H1 (cell line): ENCODE measurements around the gene ZNF823. TPM values are rescaled to one million over a fixed set of nuclear protein-coding genes. Genes with fewer than 3 reads are reported as not detected.

ENCODE experiments used
- CREB1 ChIP-seq: IDR thresholded peaks from 2 replicates; pipeline ENCODE4 v1.6.1; 2012; ENCODE audit warnings: inconsistent platforms
- MAX ChIP-seq: IDR thresholded peaks from 2 replicates; pipeline ENCODE4 v1.6.1; 2012; ENCODE audit warnings: inconsistent platforms
- NANOG ChIP-seq: IDR thresholded peaks from 2 replicates; pipeline ENCODE4 v1.6.1; 2011; ENCODE audit warnings: low read length, low read depth, mild to moderate bottlenecking, inconsistent platforms; ENCODE audit not compliant: insufficient read depth, poor library complexity, severe bottlenecking
- POLR2A ChIP-seq, 2 experiments: IDR thresholded peaks; 1 replicate in 1 of 2; 2 replicates in 1 of 2; pipeline ENCODE4 v1.6.1; 2011; ENCODE audit warnings: low read depth in 2 of 2, low read length in 2 of 2, mild to moderate bottlenecking in 2 of 2; ENCODE audit errors: control extremely low read depth in 1 of 2
- YY1 ChIP-seq: IDR thresholded peaks from 2 replicates; pipeline ENCODE4 v1.6.1; 2011; ENCODE audit warnings: low read depth, mild to moderate bottlenecking, low read length
- ZNF274 ChIP-seq: IDR thresholded peaks from 2 replicates; pipeline ENCODE4 v1.7.0; 2012; ENCODE audit warnings: low read length, borderline replicate concordance; ENCODE audit errors: extremely low read depth
- polyA plus RNA-seq, 7 experiments: library from polyadenylated mRNA; depleted of rRNA in 3 of 7; stranded (reverse) in 5 of 7; unstranded in 2 of 7; fragments of >200 nt in 5 of 7; fragments of 200-250 nt in 2 of 7; gene quantifications; 1 replicate in 5 of 7; 2 replicates in 1 of 7; 4 replicates in 1 of 7; pipeline versions ENCODE4 v1.2.1 to v1.2.3, GENCODE V29; 2011 to 2013; ENCODE audit warnings: missing spikeins in 2 of 7, mixed read lengths in 2 of 7
- total RNA-seq: library from RNA; stranded (reverse); fragmentation: NEBNext Ultra II Directional; extraction: Animal tissue kit (Norgen Biotek cat#: 25700); gene quantifications from 2 replicates; pipeline ENCODE4 v1.2.1, GENCODE V29; 2021
- TF ChIP-seq, protein P1 (sequence below): fragments of 300-600 bp; sonication (generic); IDR thresholded peaks from 2 replicates; pipeline ENCODE4 v1.7.1; 2012; ENCODE audit warnings: low read length, moderate library complexity, mild to moderate bottlenecking, inconsistent platforms; ENCODE audit not compliant: insufficient replicate concordance

ZNF823 gene
- total and polyA plus RNA-seq, 2 of the 8 experiments (the other 6 are each of a cell fraction or from before 2014, with no cell fraction given), result 0.73 to 2.4 TPM

DNA sequence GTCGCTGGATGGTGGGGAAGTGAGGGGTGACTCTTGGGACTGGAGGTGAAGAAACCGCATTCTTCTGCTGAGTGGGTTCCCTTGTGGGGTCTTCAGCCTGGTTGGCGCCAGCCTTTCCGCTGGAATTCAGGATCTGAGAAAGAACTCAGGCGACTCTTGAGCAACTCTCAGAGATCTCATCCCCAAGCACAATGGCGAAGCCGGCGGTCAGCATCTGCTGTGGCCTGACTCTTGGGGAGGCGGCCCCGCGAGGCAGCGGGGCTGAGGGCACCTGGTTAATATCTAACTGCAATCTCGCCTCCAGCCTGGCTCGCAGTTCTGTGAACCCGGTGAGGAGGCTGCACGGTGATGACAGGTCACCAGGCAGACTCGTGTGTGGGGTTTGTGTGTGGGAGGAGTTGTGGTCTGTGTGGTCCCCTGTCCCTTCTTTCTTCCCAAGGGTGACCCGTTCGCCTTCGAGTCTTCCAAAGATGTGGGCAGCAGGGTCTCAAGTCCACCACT is 28.9 kb upstream of the ZNF823 start (continued):
- TF ChIP-seq, protein P1, sequence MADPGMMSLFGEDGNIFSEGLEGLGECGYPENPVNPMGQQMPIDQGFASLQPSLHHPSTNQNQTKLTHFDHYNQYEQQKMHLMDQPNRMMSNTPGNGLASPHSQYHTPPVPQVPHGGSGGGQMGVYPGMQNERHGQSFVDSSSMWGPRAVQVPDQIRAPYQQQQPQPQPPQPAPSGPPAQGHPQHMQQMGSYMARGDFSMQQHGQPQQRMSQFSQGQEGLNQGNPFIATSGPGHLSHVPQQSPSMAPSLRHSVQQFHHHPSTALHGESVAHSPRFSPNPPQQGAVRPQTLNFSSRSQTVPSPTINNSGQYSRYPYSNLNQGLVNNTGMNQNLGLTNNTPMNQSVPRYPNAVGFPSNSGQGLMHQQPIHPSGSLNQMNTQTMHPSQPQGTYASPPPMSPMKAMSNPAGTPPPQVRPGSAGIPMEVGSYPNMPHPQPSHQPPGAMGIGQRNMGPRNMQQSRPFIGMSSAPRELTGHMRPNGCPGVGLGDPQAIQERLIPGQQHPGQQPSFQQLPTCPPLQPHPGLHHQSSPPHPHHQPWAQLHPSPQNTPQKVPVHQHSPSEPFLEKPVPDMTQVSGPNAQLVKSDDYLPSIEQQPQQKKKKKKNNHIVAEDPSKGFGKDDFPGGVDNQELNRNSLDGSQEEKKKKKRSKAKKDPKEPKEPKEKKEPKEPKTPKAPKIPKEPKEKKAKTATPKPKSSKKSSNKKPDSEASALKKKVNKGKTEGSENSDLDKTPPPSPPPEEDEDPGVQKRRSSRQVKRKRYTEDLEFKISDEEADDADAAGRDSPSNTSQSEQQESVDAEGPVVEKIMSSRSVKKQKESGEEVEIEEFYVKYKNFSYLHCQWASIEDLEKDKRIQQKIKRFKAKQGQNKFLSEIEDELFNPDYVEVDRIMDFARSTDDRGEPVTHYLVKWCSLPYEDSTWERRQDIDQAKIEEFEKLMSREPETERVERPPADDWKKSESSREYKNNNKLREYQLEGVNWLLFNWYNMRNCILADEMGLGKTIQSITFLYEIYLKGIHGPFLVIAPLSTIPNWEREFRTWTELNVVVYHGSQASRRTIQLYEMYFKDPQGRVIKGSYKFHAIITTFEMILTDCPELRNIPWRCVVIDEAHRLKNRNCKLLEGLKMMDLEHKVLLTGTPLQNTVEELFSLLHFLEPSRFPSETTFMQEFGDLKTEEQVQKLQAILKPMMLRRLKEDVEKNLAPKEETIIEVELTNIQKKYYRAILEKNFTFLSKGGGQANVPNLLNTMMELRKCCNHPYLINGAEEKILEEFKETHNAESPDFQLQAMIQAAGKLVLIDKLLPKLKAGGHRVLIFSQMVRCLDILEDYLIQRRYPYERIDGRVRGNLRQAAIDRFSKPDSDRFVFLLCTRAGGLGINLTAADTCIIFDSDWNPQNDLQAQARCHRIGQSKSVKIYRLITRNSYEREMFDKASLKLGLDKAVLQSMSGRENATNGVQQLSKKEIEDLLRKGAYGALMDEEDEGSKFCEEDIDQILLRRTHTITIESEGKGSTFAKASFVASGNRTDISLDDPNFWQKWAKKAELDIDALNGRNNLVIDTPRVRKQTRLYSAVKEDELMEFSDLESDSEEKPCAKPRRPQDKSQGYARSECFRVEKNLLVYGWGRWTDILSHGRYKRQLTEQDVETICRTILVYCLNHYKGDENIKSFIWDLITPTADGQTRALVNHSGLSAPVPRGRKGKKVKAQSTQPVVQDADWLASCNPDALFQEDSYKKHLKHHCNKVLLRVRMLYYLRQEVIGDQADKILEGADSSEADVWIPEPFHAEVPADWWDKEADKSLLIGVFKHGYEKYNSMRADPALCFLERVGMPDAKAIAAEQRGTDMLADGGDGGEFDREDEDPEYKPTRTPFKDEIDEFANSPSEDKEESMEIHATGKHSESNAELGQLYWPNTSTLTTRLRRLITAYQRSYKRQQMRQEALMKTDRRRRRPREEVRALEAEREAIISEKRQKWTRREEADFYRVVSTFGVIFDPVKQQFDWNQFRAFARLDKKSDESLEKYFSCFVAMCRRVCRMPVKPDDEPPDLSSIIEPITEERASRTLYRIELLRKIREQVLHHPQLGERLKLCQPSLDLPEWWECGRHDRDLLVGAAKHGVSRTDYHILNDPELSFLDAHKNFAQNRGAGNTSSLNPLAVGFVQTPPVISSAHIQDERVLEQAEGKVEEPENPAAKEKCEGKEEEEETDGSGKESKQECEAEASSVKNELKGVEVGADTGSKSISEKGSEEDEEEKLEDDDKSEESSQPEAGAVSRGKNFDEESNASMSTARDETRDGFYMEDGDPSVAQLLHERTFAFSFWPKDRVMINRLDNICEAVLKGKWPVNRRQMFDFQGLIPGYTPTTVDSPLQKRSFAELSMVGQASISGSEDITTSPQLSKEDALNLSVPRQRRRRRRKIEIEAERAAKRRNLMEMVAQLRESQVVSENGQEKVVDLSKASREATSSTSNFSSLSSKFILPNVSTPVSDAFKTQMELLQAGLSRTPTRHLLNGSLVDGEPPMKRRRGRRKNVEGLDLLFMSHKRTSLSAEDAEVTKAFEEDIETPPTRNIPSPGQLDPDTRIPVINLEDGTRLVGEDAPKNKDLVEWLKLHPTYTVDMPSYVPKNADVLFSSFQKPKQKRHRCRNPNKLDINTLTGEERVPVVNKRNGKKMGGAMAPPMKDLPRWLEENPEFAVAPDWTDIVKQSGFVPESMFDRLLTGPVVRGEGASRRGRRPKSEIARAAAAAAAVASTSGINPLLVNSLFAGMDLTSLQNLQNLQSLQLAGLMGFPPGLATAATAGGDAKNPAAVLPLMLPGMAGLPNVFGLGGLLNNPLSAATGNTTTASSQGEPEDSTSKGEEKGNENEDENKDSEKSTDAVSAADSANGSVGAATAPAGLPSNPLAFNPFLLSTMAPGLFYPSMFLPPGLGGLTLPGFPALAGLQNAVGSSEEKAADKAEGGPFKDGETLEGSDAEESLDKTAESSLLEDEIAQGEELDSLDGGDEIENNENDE, result no peak
- TF ChIP-seq POLR2A (IDR thresholded peaks at IDR 0.05; ENCODE audit: control extremely low read depth in 1 of 2, low read depth in 2 of 2, low read length in 2 of 2) (no peak), ZNF274 (no peak), MAX (no peak), NANOG (no peak), CREB1 (no peak), YY1 (no peak)
